Spinal cord (tissue), 10 donors: ENCODE data around the gene EML1. TPM values are rescaled to one million over a fixed set of nuclear protein-coding genes. Genes with fewer than 3 reads are reported as not detected.

Source experiments
- DNase-seq, 6 donors: peaks; one replicate each; pipeline versions ENCODE4 v3.0.0 to v3.0.0-alpha.2; 2013 to 2015; ENCODE audit warnings: low spot score in 6 of 6, low read depth in 4 of 6
- H3K27ac ChIP-seq: one replicate; pipeline ENCODE4 v1.5.1; 2013; ENCODE audit warnings: low read depth, low read length, control low read depth
- H3K27me3 ChIP-seq: one replicate; pipeline ENCODE4 v1.6.1; 2013; ENCODE audit warnings: low read length; ENCODE audit not compliant: control insufficient read depth, insufficient read depth
- H3K36me3 ChIP-seq: one replicate; pipeline ENCODE4 v1.6.1; 2013; ENCODE audit warnings: low read length; ENCODE audit not compliant: control insufficient read depth, insufficient read depth
- H3K4me1 ChIP-seq: one replicate; pipeline ENCODE4 v1.6.1; 2013; ENCODE audit warnings: low read length; ENCODE audit not compliant: control insufficient read depth, insufficient read depth
- H3K4me3 ChIP-seq: one replicate; pipeline ENCODE4 v1.5.1; 2013; ENCODE audit warnings: low read depth, low read length, control low read depth
- H3K9me3 ChIP-seq: one replicate; pipeline ENCODE4 v1.6.1; 2013; ENCODE audit warnings: low read length; ENCODE audit not compliant: control insufficient read depth, insufficient read depth
- WGBS: methylation state at CpG from one replicate; pipeline ENCODE4 v1.1.5; 2013; ENCODE audit warnings: missing lambda C conversion rate; ENCODE audit not compliant: insufficient coverage; 5-methylcytosine and 5-hydroxymethylcytosine counted together
- polyA plus RNA-seq, 2 donors: library from polyadenylated mRNA; unstranded; fragments of 120-200 nt; gene quantifications; one replicate each; pipeline ENCODE4 v1.2.1, GENCODE V29; 2013; ENCODE audit not compliant: insufficient read length in 2 of 2
- total RNA-seq, 2 donors: library from RNA; depleted of rRNA in 1 of 2; stranded (reverse); fragments of 120-200 nt in 1 of 2; fragments of >200 nt in 1 of 2; gene quantifications; one replicate each; pipeline versions ENCODE4 v1.2.3 to v1.2.4, GENCODE V29; 2013 to 2014
- donor health status: healthy.

EML1 gene
- total and polyA plus RNA-seq, 4 donors = 23.1 to 40.4 (median 34.9) TPM

- Histone ChIP-seq H3K27ac (no peak overlapping the region), H3K9me3 (no peaks in the 10 kb centered on the region), H3K4me1 (no peaks in the 10 kb centered on the region), H3K36me3 (peaks cover 21% of the 10 kb centered on the region), H3K4me3 (no peak overlapping the region), H3K27me3 (no peaks in the 10 kb centered on the region)
- WGBS = 71% methylated on average over 4 of the region's 5 CpGs
- DNase-seq = no peak
These were observed 61.6 kb downstream of the EML1 start for GRCh38 chr14:99854831-99855230.

GRCh38 chr14:99855271-99855670, 62.1 kb downstream of the EML1 start:
- Histone ChIP-seq H3K36me3 (peaks cover 21% of the 10 kb centered on the region), H3K4me3 (no peak overlapping the region), H3K4me1 (no peaks in the 10 kb centered on the region), H3K27ac (no peak overlapping the region), H3K9me3 (no peaks in the 10 kb centered on the region), H3K27me3 (no peaks in the 10 kb centered on the region)
- DNase-seq = no peak

GRCh38 chr14:99857551-99857950, 64.3 kb downstream of the EML1 start:
- Histone ChIP-seq H3K27me3 (no peaks in the 10 kb centered on the region), H3K4me3 (no peak overlapping the region), H3K9me3 (no peaks in the 10 kb centered on the region), H3K4me1 (no peaks in the 10 kb centered on the region), H3K27ac (no peak overlapping the region), H3K36me3 (peaks cover 9% of the 10 kb centered on the region)
- no CpG with 5 or more reads among the region's 1 CpG for WGBS
- no peak for DNase-seq

- 78% methylated on average over 1 of the region's 5 CpGs for WGBS
- Histone ChIP-seq H3K4me3 (no peak overlapping the region), H3K9me3 (no peaks in the 10 kb centered on the region), H3K27ac (no peak overlapping the region), H3K4me1 (no peaks in the 10 kb centered on the region), H3K27me3 (no peaks in the 10 kb centered on the region), H3K36me3 (peaks cover 2% of the 10 kb centered on the region)
- peak in 1 of 6 donors; percentile 32 for DNase-seq
These were observed 67.0 kb downstream of the EML1 start for GRCh38 chr14:99860219-99860618.

GRCh38 chr14:99862136-99862535, 68.9 kb downstream of the EML1 start:
- H3K27me3 ChIP-seq = no peaks in the 10 kb centered on the region
- DNase-seq = no peak
- peaks cover 7% of the 10 kb centered on the region for H3K36me3 ChIP-seq
- no peaks in the 10 kb centered on the region for H3K9me3 ChIP-seq
- 100% methylated on average over 1 of the region's 4 CpGs for WGBS
- H3K4me3 ChIP-seq = no peak overlapping the region
- no peak overlapping the region for H3K27ac ChIP-seq
- no peaks in the 10 kb centered on the region for H3K4me1 ChIP-seq

- Histone ChIP-seq H3K4me1 (no peaks in the 10 kb centered on the region), H3K4me3 (no peak overlapping the region), H3K27me3 (no peaks in the 10 kb centered on the region), H3K27ac (no peak overlapping the region), H3K36me3 (peaks cover 7% of the 10 kb centered on the region), H3K9me3 (no peaks in the 10 kb centered on the region)
- 100% methylated on average over 1 of the region's 2 CpGs for WGBS
- no peak for DNase-seq
These were observed 69.8 kb downstream of the EML1 start for GRCh38 chr14:99863059-99863458.

GRCh38 chr14:99865408-99865807, 72.2 kb downstream of the EML1 start:
- peaks cover 5% of the 10 kb centered on the region for H3K36me3 ChIP-seq
- DNase-seq = no peak
- no peaks in the 10 kb centered on the region for H3K27me3 ChIP-seq
- H3K4me1 ChIP-seq = no peaks in the 10 kb centered on the region
- WGBS = 67% methylated on average over 1 of the region's 2 CpGs
- no peaks in the 10 kb centered on the region for H3K9me3 ChIP-seq
- no peak overlapping the region for H3K27ac ChIP-seq
- no peak overlapping the region for H3K4me3 ChIP-seq

GRCh38 chr14:99870617-99871016, 77.4 kb downstream of the EML1 start:
- no peak for DNase-seq
- Histone ChIP-seq H3K36me3 (peaks cover 7% of the 10 kb centered on the region), H3K4me1 (peaks cover 9% of the 10 kb centered on the region), H3K27me3 (no peaks in the 10 kb centered on the region), H3K9me3 (no peaks in the 10 kb centered on the region), H3K4me3 (no peak overlapping the region), H3K27ac (no peak overlapping the region)
- no CpG with 5 or more reads among the region's 3 CpGs for WGBS

- WGBS = 45% methylated on average over 9 of the region's 11 CpGs
- no peak overlapping the region for H3K4me3 ChIP-seq
These were observed 78.6 kb downstream of the EML1 start for GRCh38 chr14:99871771-99872170.

GRCh38 chr14:99872786-99873440, 79.7 kb downstream of the EML1 start:
- H3K36me3 ChIP-seq = peaks cover 10% of the 10 kb centered on the region
- H3K4me1 ChIP-seq = peaks cover 16% of the 10 kb centered on the region
- 21% methylated on average over 3 of the region's 6 CpGs for WGBS
- no peak overlapping the region for H3K27ac ChIP-seq
- no peaks in the 10 kb centered on the region for H3K9me3 ChIP-seq
- H3K27me3 ChIP-seq = no peaks in the 10 kb centered on the region
- peak in 5 of 6 donors; percentile 32 to 83 (median 43) for DNase-seq
- no peak overlapping the region for H3K4me3 ChIP-seq

More at GRCh38 chr14:99871771-99872170, 78.6 kb downstream of the EML1 start:
- peaks cover 16% of the 10 kb centered on the region for H3K4me1 ChIP-seq
- no peaks in the 10 kb centered on the region for H3K27me3 ChIP-seq
- peaks cover 6% of the 10 kb centered on the region for H3K36me3 ChIP-seq
- no peaks in the 10 kb centered on the region for H3K9me3 ChIP-seq
- no peak for DNase-seq
- no peak overlapping the region for H3K27ac ChIP-seq
